ENCODE data around the gene PABPN1L. TPM values are rescaled to one million over a fixed set of nuclear protein-coding genes. Genes with fewer than 3 reads are reported as not detected.

The PABPN1L gene
- total RNA-seq, 1 experiment from 2014 or later: 0.57 TPM

DNA sequence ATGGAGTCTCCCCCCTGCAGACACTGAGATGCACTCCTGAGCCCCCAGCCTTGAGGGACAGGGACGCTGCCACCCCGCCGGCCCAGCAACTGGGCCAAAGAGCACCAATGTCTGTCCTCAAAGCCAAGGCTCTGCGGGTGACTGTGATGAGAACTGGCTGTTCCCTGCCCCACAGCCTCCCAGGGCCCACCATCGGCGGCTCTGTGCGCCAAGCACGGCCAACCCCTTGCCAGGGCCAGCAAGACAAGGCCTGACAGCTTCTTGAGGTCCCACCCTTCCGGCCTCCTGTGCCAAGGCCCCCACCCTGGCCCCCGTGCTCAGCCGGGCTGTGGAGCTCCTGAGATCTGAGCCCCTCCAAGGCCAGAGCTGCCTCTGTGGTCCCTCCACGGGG lies 34.2 kb upstream of the PABPN1L start:
- ATAC-seq (no peak), DNase-seq (ENCODE audit: low read depth, low spot score) (no peak)
- H2AFZ ChIP-seq (ENCODE audit: low read depth, low read length, poor library complexity, severe bottlenecking): no peak overlapping the region
- RAD21 ChIA-PET (ENCODE audit: low non-redundant PET in 1 of 2, low total read pairs in 2 of 2, uncharacterized antibody in 2 of 2, unreplicated experiment in 2 of 2): no interaction called here
- no peaks in the 10 kb centered on the region for H3K9me2 ChIP-seq (ENCODE audit: insufficient read depth)
- H3K27me3 ChIP-seq (ENCODE audit: insufficient read depth, low read length): no peaks in the 10 kb centered on the region
- POLR2A ChIA-PET: no interaction called here
- no peaks in the 10 kb centered on the region; a peak in 1 of 4 replicates for H3K36me3 ChIP-seq (ENCODE audit: control insufficient read depth in 1 of 2, insufficient read depth in 2 of 2, low read length in 2 of 2)
- H3K4me3 ChIP-seq (replicated peaks in 1 of 2; ENCODE audit: low read depth in 1 of 2, low read length in 2 of 2): no peak overlapping the region
- H3K4me1 ChIP-seq (ENCODE audit: control insufficient read depth in 1 of 2, insufficient read depth in 2 of 2, low read length in 2 of 2): peaks cover under 1 to 11% of the 10 kb centered on the region in 2 experiments; a peak in 3 of 4 replicates
- H3K9ac ChIP-seq (ENCODE audit: low read length): no peak overlapping the region
- H3K4me2 ChIP-seq (ENCODE audit: low read length): no peak overlapping the region
- H3K9me3 ChIP-seq (ENCODE audit: control insufficient read depth in 1 of 2, insufficient read depth in 1 of 2, low read depth in 1 of 2, low read length in 2 of 2): no peaks in the 10 kb centered on the region
- no peak for TF ChIP-seq SP1 (IDR thresholded peaks at IDR 0.05; ENCODE audit: low read depth)
- TF ChIP-seq CEBPB (IDR thresholded peaks at IDR 0.05; ENCODE audit: low read depth): no peak
- no peak for TF ChIP-seq RAD21 (IDR thresholded peaks at IDR 0.05; ENCODE audit: low read depth)
- TF ChIP-seq POLR2A (IDR thresholded peaks at IDR 0.05; ENCODE audit: borderline replicate concordance, extremely low read depth, insufficient read depth, insufficient read length): no peak
- no peak for TF ChIP-seq YY1 (IDR thresholded peaks at IDR 0.05; ENCODE audit: extremely low read depth, insufficient replicate concordance, low read depth, low read length)
- no peak for TF ChIP-seq SRF (IDR thresholded peaks at IDR 0.05; ENCODE audit: low read depth)
- TF ChIP-seq TCF7L2 (IDR thresholded peaks at IDR 0.05; ENCODE audit: borderline replicate concordance, extremely low read depth, insufficient read depth, insufficient read length): no peak
- TF ChIP-seq EZH2phosphoT487 (IDR thresholded peaks at IDR 0.05; ENCODE audit: borderline replicate concordance): no peak
- TF ChIP-seq, protein P1, sequence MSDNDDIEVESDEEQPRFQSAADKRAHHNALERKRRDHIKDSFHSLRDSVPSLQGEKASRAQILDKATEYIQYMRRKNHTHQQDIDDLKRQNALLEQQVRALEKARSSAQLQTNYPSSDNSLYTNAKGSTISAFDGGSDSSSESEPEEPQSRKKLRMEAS (IDR thresholded peaks at IDR 0.05): no peak
- TF ChIP-seq SIN3A (IDR thresholded peaks at IDR 0.05; ENCODE audit: low read depth): no peak
- no peak for TF ChIP-seq FOSL1 (IDR thresholded peaks at IDR 0.05; ENCODE audit: low read depth)
- no peak for TF ChIP-seq CBX3 (IDR thresholded peaks at IDR 0.05; ENCODE audit: low read depth)
- TF ChIP-seq POLR2AphosphoS5 (IDR thresholded peaks at IDR 0.05; ENCODE audit: low read depth, low read length): no peak
- TF ChIP-seq ZFX (IDR thresholded peaks at IDR 0.05): no peak
- no peak for TF ChIP-seq ELF1 (IDR thresholded peaks at IDR 0.05; ENCODE audit: borderline replicate concordance, low read depth)
- no peak for TF ChIP-seq EZH2 (IDR thresholded peaks at IDR 0.05)
- no peak for TF ChIP-seq ATF3 (IDR thresholded peaks at IDR 0.05)
- TF ChIP-seq ZBTB33 (IDR thresholded peaks at IDR 0.05; ENCODE audit: extremely low read depth, insufficient replicate concordance, low read length): no peak
- H3K27ac ChIP-seq (ENCODE audit: low read depth, low read length): no peak overlapping the region
- no peaks in the 10 kb centered on the region for H4K20me1 ChIP-seq (ENCODE audit: insufficient read depth)
- H3K79me2 ChIP-seq (ENCODE audit: insufficient read depth, low read length): no peaks in the 10 kb centered on the region
- intact Hi-C loops (cut with micrococcal nuclease): no loop called here
- CTCF ChIA-PET: no interaction called here
- no TSS peak for BruUV-seq (replicated peaks)

Data from HCT116 (cell line).